ENCODE results near the gene GPT2. TPM values are rescaled to one million over a fixed set of nuclear protein-coding genes. Genes with fewer than 3 reads are reported as not detected.
"Not testable (repeated sequence)": the region's sequence is repeated elsewhere in the genome, so short reads cannot be mapped to it uniquely, and the experiment has no call there.

Gene GPT2
- total RNA-seq, 4 donors from 2014 or later, result 65.7 to 100 (median 85.0) TPM

DNA sequence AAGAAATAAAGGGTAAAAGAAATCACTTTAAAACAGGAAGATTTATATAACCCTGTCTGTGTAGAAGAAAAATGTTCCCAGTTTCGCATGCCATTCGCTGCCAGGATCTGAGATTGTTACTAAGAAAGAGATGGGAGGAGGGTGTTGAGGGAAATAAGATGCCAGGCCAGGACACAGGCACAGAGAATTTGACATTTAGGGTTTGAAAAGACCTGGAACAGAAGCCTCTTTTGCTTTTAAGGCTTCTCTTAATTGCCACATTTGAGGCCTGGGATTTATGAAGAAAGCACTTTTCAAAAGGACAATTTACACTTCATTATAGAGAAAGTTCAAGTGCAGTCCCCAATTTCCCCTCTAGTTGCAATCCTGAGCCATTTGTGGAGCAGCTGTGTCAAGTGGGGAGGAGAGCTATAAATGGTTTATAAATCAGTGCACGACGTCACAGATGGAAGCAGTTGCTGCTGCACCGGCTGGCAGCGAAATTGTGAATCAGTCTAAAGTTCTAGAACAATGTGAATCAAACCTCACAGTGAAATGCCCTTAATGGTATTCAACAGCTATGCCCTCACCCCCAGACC lies 26.7 kb upstream of the GPT2 start:
- H3K4me3 ChIP-seq, result no peak overlapping the region
- no peak overlapping the region for H3K27ac ChIP-seq
- no peaks in the 10 kb centered on the region for H3K9me3 ChIP-seq
- peaks cover 10% of the 10 kb centered on the region for H3K4me1 ChIP-seq
- no peak for TF ChIP-seq POLR2AphosphoS5 (IDR thresholded peaks at IDR 0.05)
- TF ChIP-seq EP300 (IDR thresholded peaks at IDR 0.05), result no peak
- TF ChIP-seq CTCF (IDR thresholded peaks at IDR 0.05), result peak; percentile 10 to 39
- TF ChIP-seq POLR2A (IDR thresholded peaks at IDR 0.05), result no peak
- H3K36me3 ChIP-seq, result no peaks in the 10 kb centered on the region
- H3K27me3 ChIP-seq, result no peaks in the 10 kb centered on the region
- 20% methylated on average over 6 of the region's 6 CpGs for WGBS
- DNase-seq (ENCODE audit: low spot score in 2 of 2), result no peak

- Histone ChIP-seq H3K4me3 (no peak overlapping the region), H3K4me1 (peaks cover 10% of the 10 kb centered on the region), H3K27ac (no peak overlapping the region), H3K36me3 (no peaks in the 10 kb centered on the region), H3K27me3 (no peaks in the 10 kb centered on the region), H3K9me3 (no peaks in the 10 kb centered on the region)
- DNase-seq (ENCODE audit: low spot score in 2 of 2), result no peak
- WGBS, result 74% methylated on average over 6 of the region's 6 CpGs
- TF ChIP-seq CTCF (IDR thresholded peaks at IDR 0.05), result no peak
- TF ChIP-seq POLR2AphosphoS5 (IDR thresholded peaks at IDR 0.05), result no peak
- TF ChIP-seq POLR2A (IDR thresholded peaks at IDR 0.05), result no peak
- no peak for TF ChIP-seq EP300 (IDR thresholded peaks at IDR 0.05)
These were observed 26.0 kb upstream of the GPT2 start for GRCh38 chr16:46858151-46858550.

GRCh38 chr16:46859719-46860152 lies 24.4 kb upstream of the GPT2 start:
- peak overlapping the region; percentile 19 for H3K27ac ChIP-seq
- WGBS, result 60% methylated on average over 5 of the region's 5 CpGs
- no peak overlapping the region for H3K4me3 ChIP-seq
- H3K27me3 ChIP-seq, result no peaks in the 10 kb centered on the region
- H3K4me1 ChIP-seq, result peaks cover 10% of the 10 kb centered on the region
- H3K9me3 ChIP-seq, result no peaks in the 10 kb centered on the region
- no peak for DNase-seq (ENCODE audit: low spot score in 2 of 2)
- TF ChIP-seq EP300 (IDR thresholded peaks at IDR 0.05) (no peak), POLR2AphosphoS5 (IDR thresholded peaks at IDR 0.05) (no peak)
- H3K36me3 ChIP-seq, result no peaks in the 10 kb centered on the region

GRCh38 chr16:46862555-46863447 lies 21.4 kb upstream of the GPT2 start:
- WGBS, result 90% methylated on average over 16 of the region's 16 CpGs
- Histone ChIP-seq H3K27ac (no peak overlapping the region), H3K4me1 (peaks cover 5% of the 10 kb centered on the region), H3K4me3 (no peak overlapping the region), H3K9me3 (no peaks in the 10 kb centered on the region), H3K36me3 (no peaks in the 10 kb centered on the region), H3K27me3 (no peaks in the 10 kb centered on the region)
- TF ChIP-seq EP300 (IDR thresholded peaks at IDR 0.05) (no peak), POLR2AphosphoS5 (IDR thresholded peaks at IDR 0.05) (no peak), POLR2A (IDR thresholded peaks at IDR 0.05) (no peak), CTCF (IDR thresholded peaks at IDR 0.05) (no peak)
- DNase-seq (ENCODE audit: low spot score in 2 of 2), result no peak

GRCh38 chr16:46866286-46866685 lies 17.9 kb upstream of the GPT2 start:
- WGBS, result 75% methylated on average over 1 of the region's 1 CpG
- Histone ChIP-seq H3K9me3 (no peaks in the 10 kb centered on the region), H3K4me3 (no peak overlapping the region), H3K4me1 (no peaks in the 10 kb centered on the region), H3K27me3 (no peaks in the 10 kb centered on the region), H3K36me3 (no peaks in the 10 kb centered on the region), H3K27ac (no peak overlapping the region)
- TF ChIP-seq POLR2A (IDR thresholded peaks at IDR 0.05) (no peak), EP300 (IDR thresholded peaks at IDR 0.05) (no peak), POLR2AphosphoS5 (IDR thresholded peaks at IDR 0.05) (no peak), CTCF (IDR thresholded peaks at IDR 0.05) (no peak)
- DNase-seq (ENCODE audit: low spot score in 2 of 2), result no peak

DNA sequence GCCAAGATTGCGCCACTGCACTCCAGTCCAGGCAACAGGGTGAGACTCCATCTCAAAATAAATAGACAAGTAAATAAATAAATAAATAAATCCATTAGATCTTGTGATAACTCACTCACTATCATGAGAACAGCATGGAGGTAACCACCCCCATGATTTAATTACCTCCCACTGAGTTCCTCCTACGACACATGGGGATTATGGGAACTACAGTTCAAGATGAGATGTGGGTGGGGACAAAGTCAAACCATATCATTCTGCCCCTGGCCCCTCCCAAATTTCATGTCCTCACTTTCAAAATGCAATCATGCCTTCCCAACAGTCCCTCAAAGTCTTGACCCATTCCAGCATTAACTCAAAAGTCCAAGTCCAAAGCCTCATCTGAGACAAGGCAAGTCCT lies 16.7 kb upstream of the GPT2 start:
- H3K27me3 ChIP-seq; H3K36me3 ChIP-seq; H3K4me3 ChIP-seq; H3K4me1 ChIP-seq; H3K9me3 ChIP-seq; H3K27ac ChIP-seq; DNase-seq (ENCODE audit: low spot score in 2 of 2): not testable (repeated sequence)
- WGBS, result 87% methylated on average over 2 of the region's 2 CpGs

DNA sequence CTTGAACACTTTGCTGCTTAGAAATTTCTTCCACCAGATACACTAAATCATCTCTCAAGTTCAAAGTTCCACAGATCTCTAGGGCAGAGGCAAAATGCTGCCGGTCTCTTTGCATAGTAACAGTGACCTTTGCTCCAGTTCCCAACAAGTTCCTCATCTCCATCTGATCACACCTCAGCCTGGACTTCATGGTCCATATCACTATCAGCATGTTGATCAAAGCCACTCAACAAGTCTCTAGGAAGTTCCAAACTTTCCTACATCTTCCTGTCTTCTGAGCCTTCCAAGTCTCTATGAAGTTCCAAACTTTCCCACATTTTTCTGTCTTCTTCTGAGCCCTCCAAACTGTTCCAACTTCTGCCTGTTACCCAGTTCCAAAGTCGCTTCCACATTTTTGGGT lies 15.3 kb upstream of the GPT2 start:
- not testable (repeated sequence) for H3K9me3 ChIP-seq; H3K4me1 ChIP-seq; H3K27me3 ChIP-seq; H3K4me3 ChIP-seq; H3K27ac ChIP-seq; DNase-seq (ENCODE audit: low spot score in 2 of 2); H3K36me3 ChIP-seq
- 78% methylated on average over 2 of the region's 2 CpGs for WGBS
